Measurements from ENCODE around the gene MGAT4A. TPM values are rescaled to one million over a fixed set of nuclear protein-coding genes. Genes with fewer than 3 reads are reported as not detected.

The MGAT4A gene
- total RNA-seq, 1 experiment from 2014 or later = 15.5 TPM

DNA sequence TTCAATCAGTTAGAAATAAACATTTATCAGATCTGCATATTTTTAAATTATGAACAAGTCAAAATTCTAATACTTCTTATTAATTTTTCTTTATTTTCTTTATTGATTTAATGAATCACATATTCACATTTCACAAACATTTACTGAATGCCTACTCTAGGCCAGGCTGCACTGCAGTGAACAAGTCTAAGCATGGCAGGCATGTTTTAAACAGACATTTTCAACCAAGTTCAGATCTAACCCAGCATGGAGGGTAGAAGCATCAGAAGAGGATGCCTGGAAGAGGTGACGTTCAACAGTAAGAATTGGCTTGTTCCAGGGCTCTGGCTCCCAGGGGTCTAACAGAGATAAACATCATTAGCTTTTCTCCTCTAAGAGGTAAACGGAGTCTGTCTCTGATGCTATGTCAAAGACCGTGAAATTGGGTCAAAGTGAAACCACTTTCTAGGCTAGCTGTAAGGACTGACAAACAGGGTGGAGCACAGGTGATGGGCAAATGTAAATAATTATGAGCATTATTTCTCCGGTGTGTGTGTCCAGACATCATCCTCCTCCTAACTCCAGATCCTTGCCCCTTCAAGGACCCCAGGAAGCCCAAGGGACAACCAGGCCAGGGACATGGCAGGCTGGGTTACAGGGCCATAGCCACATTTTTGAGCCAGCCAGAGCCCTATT is 72.0 kb downstream of the MGAT4A start:
- DNase-seq (ENCODE audit: low spot score) = no peak

DNA sequence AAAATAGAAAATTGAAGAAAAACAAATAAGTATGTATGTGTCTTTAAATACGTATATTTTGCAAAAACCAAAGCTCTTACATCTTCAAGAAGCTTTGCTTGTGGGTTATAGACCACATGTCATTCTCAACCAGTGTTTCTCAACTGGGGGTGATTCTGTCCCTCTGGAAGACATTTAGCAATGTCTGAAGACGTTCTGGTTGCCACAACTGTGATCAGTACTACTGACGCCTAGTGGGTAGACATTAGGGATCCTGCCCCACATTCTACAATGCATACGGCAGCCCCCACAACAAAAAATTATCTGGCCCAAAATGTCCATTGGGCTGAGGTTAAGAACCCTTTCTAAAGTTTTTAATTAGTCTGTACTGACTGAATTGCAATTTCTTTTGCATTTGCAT is 74.1 kb downstream of the MGAT4A start:
- DNase-seq (ENCODE audit: low spot score) = no peak

DNA sequence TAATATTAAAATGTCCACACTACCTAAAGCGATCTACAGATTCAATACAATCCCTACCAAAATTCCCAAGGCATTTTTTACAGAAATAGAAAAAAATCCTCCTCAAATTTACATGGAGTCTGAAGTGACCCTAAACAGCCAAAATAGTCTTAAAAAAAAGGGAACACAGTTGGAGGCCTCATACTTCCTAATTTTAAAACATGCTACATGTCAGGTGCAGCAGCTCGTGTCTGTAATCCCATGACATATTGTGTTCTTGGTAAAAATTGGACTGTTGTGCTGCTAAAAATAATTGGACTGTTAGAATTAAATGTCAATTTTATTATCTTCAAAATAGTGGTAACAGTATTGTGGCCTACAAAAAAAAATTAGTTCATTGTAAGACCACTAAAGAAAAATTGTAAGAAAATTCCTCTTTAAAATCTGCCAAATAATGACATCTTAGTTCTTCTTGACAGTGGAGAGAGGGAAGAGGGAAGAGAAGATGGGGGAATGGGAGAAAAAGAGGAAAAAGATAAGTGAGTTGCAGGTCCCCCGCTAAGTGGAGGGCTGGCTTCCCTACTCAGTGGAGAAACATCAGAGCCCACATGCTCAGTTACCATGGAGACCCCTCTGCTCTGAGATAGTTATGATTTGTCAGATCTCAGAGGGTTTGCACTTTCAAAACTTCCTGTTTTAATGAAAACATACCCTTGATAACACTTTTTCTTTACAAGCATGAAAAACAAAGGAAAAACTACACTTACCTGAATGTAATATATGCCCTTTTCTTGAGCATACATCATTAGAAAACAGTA is 76.0 kb downstream of the MGAT4A start:
- DNase-seq (ENCODE audit: low spot score) = no peak

DNA sequence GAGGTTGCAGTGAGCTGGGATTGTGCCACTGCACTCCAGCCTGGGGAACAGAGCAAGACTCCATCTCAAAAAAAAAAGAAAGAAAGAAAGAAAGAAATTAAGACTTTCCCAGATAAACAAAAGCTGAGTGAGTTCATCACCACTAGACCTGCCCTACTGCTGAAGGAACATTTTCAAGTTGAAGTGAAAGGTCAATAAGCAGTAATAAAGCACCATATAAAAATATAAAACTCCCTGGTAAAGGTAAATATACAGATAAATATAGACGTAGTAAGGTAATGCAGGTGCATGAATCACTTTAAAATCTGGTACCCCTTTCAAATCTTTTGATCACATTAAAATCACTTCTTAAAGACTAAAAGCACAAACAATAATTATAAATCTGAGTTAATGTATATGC is 79.9 kb downstream of the MGAT4A start:
- DNase-seq (ENCODE audit: low spot score) = no peak

DNA sequence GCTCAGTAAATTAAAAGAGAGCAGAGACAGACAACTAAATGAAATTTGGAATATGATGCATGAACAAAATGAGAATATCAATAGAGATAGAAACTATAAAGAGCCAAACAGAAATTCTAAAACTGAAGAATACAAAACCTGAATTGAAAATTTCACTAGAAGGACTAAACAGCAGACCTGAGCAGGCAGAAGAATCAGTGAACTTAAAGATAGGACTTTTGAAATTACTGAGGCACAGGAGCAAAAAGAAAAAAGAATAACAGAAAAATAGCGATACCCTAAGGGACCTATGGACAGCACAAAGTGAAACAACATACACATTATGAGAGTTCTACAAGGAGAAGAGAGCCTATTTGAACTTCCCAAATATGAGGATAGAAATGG is 80.9 kb downstream of the MGAT4A start:
- no peak for DNase-seq (ENCODE audit: low spot score)

DNA sequence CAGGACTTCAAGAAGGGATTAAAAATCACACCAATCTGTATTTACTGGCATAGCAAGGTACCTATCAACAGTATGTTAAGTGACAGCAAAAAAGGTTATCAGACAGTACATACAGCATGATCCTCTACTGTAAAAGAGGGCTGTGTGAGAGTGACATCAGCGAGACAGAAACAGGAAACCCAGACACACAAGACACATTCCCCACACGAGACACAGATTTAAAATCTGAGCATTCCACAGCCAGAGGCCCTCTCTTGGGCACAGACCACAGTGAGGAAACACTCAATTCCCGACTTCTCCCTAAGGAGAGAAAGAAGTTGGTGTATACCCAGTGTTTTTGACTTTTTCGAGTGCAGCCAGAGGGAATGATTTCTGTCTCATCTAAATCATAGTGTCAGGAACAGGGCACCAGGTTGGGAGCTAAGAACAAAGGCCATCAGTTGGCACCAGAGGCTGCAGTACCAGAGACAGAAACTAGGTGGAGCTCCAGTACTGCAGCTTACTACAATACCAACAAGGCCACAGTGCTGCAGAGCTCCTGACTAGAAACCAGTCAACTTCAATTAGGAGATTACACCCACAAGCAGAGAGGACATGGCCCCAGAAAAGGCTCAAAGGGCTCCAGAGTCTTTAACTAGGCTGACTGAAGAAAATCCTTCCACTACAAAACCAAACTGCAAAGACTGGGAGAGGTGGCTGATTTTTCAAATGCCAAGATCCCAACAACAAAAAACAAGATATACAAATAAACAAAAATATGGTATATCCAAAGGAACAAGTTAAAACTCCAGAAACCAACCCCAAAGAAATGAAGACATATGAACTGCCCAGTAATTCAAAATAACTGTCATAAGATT is 81.6 kb downstream of the MGAT4A start:
- peak; percentile 87 for DNase-seq (ENCODE audit: low spot score)

DNA sequence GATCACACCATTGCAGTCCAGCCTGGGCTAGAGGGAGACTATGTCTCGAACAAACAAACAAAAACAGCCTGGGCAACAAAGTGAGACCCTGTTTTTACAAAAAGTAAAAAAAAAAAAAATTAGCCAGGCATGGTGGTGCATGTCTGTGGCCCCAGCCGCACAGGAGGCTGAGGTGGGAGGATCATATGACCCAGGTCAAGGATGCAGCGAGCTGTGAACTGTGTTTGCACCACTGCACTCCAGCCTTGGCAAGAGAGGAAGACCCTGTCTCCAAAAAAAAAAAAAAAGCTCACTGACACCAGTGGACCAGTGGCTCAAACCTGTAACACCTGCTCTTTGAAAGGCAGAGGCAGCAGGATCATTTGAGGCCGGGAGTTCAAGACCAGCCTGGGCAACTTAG is 82.5 kb downstream of the MGAT4A start:
- no peak for DNase-seq (ENCODE audit: low spot score)

DNA sequence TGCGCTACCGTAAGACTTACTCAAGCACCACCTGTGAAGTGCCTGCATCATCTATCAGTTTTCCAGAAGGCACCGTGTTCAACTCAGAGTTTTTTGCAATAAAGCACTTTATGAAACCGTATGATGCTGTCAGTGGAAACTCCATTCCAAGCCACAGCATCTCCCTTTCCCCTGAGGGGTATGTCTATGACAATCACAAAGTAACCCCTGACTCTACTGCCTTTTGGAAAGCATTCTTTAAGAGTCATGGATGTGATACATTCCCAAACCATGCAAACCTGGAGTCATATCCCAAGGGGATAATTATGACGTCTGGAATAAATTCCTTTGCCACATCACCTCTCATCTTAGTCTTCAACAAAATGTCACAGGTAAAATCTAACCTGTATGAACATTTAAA is 83.3 kb downstream of the MGAT4A start:
- DNase-seq (ENCODE audit: low spot score) = no peak

DNA sequence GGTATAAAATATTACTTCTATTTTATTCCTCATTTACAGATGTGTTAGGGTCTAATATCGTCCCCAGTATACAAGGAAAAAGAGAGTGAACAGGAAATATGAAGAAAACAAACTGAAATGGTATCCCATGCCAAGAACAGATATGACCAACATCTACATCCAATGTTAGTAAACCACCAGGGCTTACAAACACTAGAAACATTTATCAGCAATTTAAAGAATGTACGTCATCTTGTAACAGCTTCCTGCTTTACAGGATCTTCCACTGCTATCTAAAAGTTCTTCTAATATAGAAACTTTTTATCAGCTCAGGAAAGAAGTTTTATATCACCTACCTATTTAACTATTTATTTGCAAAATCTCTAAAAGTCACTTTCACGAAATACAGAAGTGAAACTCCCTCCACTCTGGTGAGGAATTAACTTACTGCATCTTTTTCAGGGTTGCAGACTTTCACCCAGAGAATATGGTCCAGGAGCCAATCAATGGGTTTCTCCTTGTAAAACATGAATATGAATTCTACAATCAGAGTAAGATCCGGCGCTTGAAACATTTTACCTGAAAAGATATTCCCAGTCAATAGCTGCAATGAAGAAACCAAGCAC is 87.3 kb downstream of the MGAT4A start:
- no peak for DNase-seq (ENCODE audit: low spot score)

DNA sequence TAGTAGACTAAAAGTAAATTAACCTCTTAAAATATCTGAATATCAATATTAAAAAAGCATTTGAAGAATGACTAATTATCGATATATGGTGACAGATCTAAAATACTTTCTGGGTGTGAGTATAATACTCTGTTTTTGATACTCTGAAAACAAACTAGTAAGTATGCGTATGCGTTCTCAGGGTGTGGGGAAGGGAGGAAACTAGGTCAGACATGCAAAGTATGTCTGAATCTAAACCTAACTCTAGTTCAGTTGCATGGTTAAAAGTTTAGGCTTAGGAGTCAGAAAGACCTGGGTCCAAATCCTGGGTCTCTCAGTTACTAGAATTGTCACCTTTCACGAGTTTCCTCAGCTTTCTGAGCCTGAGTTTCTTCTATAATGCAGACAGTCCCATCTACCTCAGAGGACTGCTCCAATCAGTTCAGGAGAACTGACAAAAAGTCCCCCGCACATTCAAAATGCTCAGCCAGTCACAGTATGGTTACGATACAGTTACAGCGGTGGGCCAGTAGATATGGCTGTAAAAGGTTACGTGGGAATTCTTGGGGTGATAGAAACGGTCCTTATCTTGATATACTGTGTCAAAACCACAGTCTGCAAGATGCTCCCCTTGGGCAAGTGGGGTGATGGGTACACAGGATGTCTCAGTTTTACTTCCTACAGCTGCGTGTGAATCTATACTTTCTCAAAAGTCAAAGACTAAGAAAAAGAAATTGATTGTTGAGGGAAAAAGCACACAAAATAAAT is 93.4 kb downstream of the MGAT4A start:
- DNase-seq (ENCODE audit: low spot score) = no peak

DNA sequence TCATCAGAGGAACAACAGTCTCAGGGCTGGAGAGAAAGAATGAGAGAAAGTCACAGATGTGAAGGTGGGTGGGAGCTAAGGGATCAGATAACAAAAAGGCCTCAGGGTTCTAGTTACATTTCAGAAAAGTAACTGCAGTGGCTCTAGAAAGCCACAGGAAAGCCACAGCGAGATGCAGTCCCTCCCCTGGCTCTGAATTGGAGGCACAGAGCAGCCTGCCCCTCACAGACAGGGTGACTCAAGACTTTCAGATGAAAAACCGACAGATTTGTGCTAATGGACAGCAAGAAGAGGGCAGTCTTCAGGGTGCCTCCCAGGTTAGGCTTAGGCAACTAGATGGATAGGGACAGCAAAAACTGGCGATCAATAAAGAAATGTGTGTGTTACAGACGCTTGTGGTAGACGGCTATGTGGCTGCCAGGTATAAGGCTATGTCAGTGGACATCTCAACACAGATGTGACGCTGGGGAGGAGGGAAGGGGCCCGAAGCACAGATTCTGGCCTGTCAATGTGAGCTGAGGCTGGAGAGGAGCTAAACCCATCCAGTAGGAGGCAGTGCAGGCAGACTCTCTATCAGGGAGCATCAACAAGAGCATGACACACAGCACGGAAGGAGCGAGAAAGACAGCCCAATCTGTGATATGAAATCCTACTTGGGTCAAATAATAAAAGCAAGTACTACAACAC is 96.4 kb downstream of the MGAT4A start:
- DNase-seq (ENCODE audit: low spot score) = no peak

DNA sequence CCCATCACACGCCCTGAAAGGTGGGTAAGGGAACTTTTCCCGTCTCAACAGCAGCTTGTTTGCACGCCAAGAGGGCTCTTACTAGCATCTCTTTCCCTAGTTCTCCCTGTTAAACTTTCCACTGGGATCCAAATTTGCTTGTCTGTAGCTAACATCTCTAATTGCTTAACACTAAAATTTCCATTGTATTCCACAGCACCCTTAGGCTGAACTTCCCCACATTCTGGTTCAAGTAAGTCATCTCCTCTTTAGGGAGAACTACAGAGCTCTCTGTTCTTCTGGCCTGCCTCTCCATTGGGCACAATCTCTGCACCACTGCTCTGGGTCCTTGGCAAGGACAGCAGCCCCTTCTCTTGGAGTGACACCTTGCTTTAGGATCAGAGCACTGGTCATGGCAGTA is 98.6 kb downstream of the MGAT4A start:
- DNase-seq (ENCODE audit: low spot score) = no peak

DNA sequence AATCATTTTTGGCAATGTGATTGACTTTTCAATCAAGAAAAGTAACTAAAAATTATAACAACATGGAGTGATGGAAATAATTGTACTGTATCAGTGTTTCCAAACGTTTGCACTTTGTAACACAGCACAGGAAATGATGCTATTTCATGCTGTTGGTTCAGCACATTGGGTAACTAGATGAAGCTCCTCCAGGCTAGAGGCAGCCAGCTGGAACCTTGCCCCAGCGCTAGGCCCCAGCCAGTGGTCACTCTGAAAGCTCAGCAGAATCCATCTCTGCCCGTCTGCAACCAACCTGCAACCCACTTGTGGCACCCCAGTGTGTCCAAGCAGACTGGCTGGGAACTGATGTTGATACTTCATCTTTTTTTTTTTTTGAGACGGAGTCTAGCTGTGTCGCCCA is 107.3 kb downstream of the MGAT4A start:
- DNase-seq (ENCODE audit: low spot score) = no peak

DNA sequence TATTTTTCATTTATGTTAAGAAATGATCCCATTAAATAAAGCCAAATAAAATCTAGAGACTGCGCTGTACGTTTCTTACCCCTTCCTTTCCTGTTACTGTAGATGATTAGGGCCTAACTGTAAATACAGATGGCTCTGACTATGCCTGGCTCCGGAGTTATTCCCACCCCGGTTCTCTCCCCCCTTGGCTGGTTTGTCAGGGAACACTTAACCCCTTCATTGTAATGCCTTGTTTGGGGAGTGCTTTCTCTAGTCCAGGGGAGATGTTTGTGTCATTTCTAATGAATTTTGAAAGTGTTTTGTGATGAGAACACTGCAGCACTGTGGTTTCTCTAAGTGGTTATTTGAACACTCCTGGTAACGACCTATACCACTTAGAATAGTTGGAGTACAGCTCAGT is 113.8 kb downstream of the MGAT4A start:
- DNase-seq (ENCODE audit: low spot score) = no peak

DNA sequence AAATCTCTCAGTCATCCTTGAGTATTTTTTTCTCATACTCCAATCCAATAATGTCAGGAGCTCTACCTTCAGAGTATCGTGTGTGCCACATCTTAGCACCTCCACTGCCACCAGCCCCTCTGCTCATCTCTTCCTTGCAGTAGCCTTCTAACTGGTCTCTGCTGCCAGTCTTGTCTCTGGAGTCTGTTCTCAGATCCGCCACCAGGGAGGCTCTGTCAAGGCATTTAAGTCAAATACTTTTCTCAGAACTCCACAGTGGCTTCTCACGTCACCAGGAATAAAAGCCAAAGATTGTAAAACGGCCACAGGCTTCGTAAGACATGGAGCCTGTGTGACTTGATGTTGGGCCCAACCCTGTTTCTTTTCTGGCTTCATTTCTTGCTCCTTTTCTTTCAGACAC is 115.5 kb downstream of the MGAT4A start:
- DNase-seq (ENCODE audit: low spot score) = no peak

DNA sequence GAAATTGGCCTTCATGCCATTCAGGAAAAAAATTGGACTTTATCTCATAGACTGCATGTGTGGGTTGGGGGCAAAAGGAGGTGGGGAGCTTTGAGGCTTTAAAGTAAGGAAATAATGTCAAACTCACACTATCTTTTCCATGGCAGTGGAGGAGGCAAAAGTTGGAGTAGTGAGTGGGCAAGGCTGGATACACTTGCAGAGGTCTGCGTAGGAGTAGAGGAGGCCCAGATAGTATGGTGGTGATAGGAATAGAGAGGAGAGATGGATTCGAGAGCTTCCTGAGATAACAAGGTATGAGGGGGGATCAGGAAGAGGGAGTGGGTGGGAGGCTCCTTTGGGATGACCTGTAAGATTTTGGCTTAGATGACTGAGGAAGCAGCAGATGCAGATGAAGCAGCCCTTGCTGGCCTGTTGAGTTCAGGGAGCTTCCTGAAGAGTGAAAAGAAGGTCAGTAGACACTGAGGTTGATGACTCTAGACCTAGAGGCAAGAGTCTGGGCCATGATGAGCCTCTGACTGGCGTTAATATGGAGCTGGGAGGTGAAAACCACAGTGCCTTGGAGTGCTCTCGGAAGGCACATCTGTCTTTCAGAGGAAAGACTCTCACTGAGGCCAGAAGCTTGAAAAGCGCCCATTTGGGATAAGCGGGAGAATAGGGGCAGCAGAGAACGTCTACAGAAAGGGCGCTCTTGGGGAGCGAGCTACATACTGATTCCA is 116.8 kb downstream of the MGAT4A start:
- DNase-seq (ENCODE audit: low spot score) = no peak

DNA sequence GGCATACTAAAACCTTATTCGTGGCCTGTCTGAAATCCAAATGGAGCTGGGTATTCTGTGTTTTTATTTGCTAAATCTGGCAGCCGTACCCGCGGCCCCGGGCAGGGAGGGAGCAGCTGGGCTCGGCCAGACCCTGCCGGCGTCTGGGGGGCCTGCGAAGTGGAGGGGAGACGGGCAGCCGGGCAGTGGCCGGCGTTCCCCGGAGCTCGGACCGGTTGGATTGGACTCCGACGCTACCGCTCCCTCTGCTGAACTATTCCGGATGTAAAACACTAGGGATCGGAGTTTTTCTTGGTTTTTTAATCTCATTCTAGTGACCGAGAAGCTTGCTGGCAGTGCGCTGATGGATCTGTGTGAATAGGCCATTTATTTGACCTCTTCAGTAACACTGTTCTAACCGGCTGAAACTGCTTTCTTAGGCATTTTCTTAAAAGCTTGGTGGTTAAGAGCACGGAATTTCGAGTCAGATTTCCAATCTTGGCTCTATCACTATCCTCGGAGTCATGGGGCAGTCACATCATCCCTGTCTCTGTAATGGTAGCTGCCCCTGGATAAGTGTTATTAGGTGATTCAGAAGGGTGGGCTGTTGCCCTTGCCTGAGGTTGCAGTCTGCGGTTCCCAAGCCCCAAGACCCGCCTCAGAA is 121.8 kb downstream of the MGAT4A start:
- DNase-seq (ENCODE audit: low spot score) = peak; percentile 22

DNA sequence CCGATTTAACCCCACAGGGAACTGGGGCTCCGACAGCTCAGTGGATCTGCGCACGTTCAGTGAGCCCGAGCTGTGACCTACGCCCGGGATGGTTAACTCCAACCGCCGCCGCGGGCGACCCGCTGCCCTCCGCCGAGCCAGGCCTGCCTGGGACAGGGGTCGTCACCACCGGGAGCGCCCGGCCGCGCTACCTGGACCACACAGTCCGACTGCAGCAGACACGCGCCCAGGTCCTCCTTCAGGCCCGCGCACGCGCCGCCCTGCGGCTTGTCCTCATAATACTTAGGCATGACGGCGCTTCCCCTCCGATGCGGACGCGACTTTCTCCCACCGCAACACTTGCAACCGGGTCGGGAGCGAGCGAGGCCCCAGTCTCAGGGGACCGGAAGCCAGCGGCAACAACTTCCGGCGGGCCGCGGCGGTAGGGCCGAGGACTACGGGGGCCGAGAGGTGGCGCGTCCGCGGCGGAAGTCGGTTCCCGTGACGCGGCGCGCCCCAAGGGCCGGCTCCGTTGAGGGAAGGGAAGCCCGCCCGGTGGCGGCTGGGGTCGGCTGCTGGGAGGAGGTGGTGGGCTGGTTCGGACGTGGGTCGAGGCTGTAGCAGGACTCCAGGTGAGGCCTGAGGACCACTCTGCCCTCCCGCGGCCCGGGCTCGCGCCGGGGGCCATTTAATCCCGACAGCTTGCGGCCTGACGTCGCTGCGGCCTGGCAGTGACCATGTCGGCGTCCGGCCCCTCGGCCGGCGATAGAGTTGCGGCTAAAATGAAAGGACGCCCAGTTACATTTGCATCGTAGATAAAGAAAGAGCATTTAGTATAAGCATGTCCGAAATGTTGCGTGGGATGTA is 122.6 kb downstream of the MGAT4A start, which contains the start of the genes COA5 and UNC50:
Gene COA5 (minus strand): TSS at position 397 of the 846 bp plus-strand sequence. CDS start 107 bp downstream, at position 290.
Gene UNC50 (plus strand): TSS at position 474 of the 846 bp plus-strand sequence. CDS start 1,171 bp downstream, outside the sequence.
- DNase-seq (ENCODE audit: low spot score) = peak; percentile 74
